K562 (cell line): ENCODE data around the gene DGCR2. TPM values are rescaled to one million over a fixed set of nuclear protein-coding genes. Genes with fewer than 3 reads are reported as not detected.

ENCODE experiments used
- CCNT2 ChIP-seq: IDR thresholded peaks from 2 replicates; pipeline ENCODE4 v1.6.1; 2011; ENCODE audit warnings: borderline replicate concordance, low read depth, mild to moderate bottlenecking, moderate library complexity, mixed read lengths, low read length; ENCODE audit not compliant: insufficient read length; ENCODE audit errors: extremely low read depth
- CUX1 ChIP-seq: fragments of 200-800 bp; sonication (Bioruptor generic); IDR thresholded peaks from 2 replicates; pipeline ENCODE4 v1.6.1; 2016; ENCODE audit warnings: missing genetic modification characterization, missing compliant biosample characterization
- E2F5 ChIP-seq: sonication (generic); formaldehyde crosslinking; IDR thresholded peaks from 2 replicates; pipeline ENCODE4 v1.8.0; 2022; ENCODE audit warnings: mild to moderate bottlenecking, missing genetic modification reagents
- FOSL1 ChIP-seq: fragments of 200-800 bp; sonication (Bioruptor generic); conservative IDR thresholded peaks from 2 replicates; pipeline ENCODE4 v1.6.1; 2016; ENCODE audit warnings: missing genetic modification characterization, missing compliant biosample characterization
- HINFP ChIP-seq: fragments of 450-650 bp; conservative IDR thresholded peaks from 2 replicates; pipeline ENCODE4 v1.6.1; 2016; ENCODE audit warnings: missing genetic modification characterization, low read depth, mild to moderate bottlenecking, control low read depth, missing compliant biosample characterization
- HLTF ChIP-seq: fragments of 450-650 bp; IDR thresholded peaks from 2 replicates; pipeline ENCODE4 v1.6.1; 2016
- SAFB ChIP-seq: fragments of 200-400 bp; formaldehyde crosslinking; IDR thresholded peaks from 2 replicates; pipeline ENCODE4 v1.6.1; 2017; ENCODE audit warnings: low read depth, low read length, borderline replicate concordance
- TBL1XR1 ChIP-seq, 2 experiments: IDR thresholded peaks; 2 replicates each; pipeline ENCODE4 v1.6.1; 2012; ENCODE audit warnings: improper control_type of control experiment in 2 of 2, low read length in 2 of 2, mild to moderate bottlenecking in 1 of 2
- TBP ChIP-seq: optimal IDR thresholded peaks from 2 replicates; pipeline ENCODE3; 2011; ENCODE audit warnings: low read depth, low read length, improper control_type of control experiment
- ZC3H8 ChIP-seq: fragments of 450-650 bp; IDR thresholded peaks from 2 replicates; pipeline ENCODE4 v1.6.1; 2017
- ZNF57 ChIP-seq: fragments of 450-650 bp; formaldehyde crosslinking; IDR thresholded peaks from 2 replicates; pipeline ENCODE4 v1.4.0; 2020; ENCODE audit warnings: mild to moderate bottlenecking, moderate library complexity
- ZNF696 ChIP-seq: fragments of 250-450 bp; sonication (Bioruptor Pico); conservative IDR thresholded peaks from 2 replicates; pipeline ENCODE4 v1.4.0; 2020; ENCODE audit warnings: mild to moderate bottlenecking, moderate library complexity
- polyA plus RNA-seq, 8 experiments: library from polyadenylated mRNA; depleted of rRNA in 4 of 8; stranded (reverse) in 5 of 8; unstranded in 3 of 8; fragments of >200 nt; fragmentation: Nextera tagmentation in 2 of 8; fragmentation: Illumina TruSeq in 1 of 8; extraction: Ambion mirVana in 2 of 8; extraction: Trizol in 1 of 8; gene quantifications; 2 replicates each; pipeline versions ENCODE4 v1.2.1 to v1.2.3, GENCODE V29; 2011 to 2014; ENCODE audit warnings: inconsistent platforms in 1 of 8, missing spikeins in 1 of 8
- total RNA-seq, 7 experiments: library from RNA; depleted of rRNA in 6 of 7; stranded (reverse); fragments of >200 nt in 6 of 7; fragmentation: Illumina TruSeq in 2 of 7; extraction: Trizol in 2 of 7; gene quantifications; 2 replicates each; pipeline versions ENCODE4 v1.2.1 to v1.2.3, GENCODE V29; 2011 to 2021; ENCODE audit warnings: low replicate concordance in 1 of 7
- TF ChIP-seq, protein P1 (sequence below): fragments of 250-450 bp; sonication (Bioruptor Pico); IDR thresholded peaks from 2 replicates; pipeline ENCODE4 v1.8.0; 2022; ENCODE audit warnings: inconsistent platforms
- TF ChIP-seq, protein P2 (sequence below): fragments of 450-650 bp; IDR thresholded peaks from 2 replicates; pipeline ENCODE4 v1.7.1; 2018; ENCODE audit warnings: mild to moderate bottlenecking, low read depth; ENCODE audit not compliant: partially characterized antibody

DGCR2 gene
- total and polyA plus RNA-seq, 9 of the 15 experiments (the other 6 are each of a cell fraction or from before 2014, with no cell fraction given): 0.69 to 101 (median 56.4) TPM

- TF ChIP-seq ZC3H8 (no peak), HINFP (tag) (no peak), ZNF696 (peak; percentile 62; the same call in 1 of the 2 replicates), E2F5 (CRISPR knock-in tag) (peak; percentile 79; the same call in 1 of the 2 replicates), ZNF57 (no peak), TBP (no peak), HLTF (no peak), CCNT2 (no peak), SAFB (no peak), FOSL1 (peak; percentile 75), CUX1 (CRISPR knock-in tag) (peak; percentile 55; the same call in 1 of the 2 replicates), TBL1XR1 (IDR thresholded peaks at IDR 0.05; ENCODE audit: low read length in 2 of 2) (peak; percentile 93; a peak in 3 of 4 replicates)
- TF ChIP-seq, protein P1, sequence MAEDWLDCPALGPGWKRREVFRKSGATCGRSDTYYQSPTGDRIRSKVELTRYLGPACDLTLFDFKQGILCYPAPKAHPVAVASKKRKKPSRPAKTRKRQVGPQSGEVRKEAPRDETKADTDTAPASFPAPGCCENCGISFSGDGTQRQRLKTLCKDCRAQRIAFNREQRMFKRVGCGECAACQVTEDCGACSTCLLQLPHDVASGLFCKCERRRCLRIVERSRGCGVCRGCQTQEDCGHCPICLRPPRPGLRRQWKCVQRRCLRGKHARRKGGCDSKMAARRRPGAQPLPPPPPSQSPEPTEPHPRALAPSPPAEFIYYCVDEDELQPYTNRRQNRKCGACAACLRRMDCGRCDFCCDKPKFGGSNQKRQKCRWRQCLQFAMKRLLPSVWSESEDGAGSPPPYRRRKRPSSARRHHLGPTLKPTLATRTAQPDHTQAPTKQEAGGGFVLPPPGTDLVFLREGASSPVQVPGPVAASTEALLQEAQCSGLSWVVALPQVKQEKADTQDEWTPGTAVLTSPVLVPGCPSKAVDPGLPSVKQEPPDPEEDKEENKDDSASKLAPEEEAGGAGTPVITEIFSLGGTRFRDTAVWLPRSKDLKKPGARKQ (CRISPR knock-in tag): no peak
- TF ChIP-seq, protein P2, sequence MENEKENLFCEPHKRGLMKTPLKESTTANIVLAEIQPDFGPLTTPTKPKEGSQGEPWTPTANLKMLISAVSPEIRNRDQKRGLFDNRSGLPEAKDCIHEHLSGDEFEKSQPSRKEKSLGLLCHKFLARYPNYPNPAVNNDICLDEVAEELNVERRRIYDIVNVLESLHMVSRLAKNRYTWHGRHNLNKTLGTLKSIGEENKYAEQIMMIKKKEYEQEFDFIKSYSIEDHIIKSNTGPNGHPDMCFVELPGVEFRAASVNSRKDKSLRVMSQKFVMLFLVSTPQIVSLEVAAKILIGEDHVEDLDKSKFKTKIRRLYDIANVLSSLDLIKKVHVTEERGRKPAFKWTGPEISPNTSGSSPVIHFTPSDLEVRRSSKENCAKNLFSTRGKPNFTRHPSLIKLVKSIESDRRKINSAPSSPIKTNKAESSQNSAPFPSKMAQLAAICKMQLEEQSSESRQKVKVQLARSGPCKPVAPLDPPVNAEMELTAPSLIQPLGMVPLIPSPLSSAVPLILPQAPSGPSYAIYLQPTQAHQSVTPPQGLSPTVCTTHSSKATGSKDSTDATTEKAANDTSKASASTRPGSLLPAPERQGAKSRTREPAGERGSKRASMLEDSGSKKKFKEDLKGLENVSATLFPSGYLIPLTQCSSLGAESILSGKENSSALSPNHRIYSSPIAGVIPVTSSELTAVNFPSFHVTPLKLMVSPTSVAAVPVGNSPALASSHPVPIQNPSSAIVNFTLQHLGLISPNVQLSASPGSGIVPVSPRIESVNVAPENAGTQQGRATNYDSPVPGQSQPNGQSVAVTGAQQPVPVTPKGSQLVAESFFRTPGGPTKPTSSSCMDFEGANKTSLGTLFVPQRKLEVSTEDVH: peak; percentile 86
These were observed 12.8 kb downstream of the DGCR2 start (continued) for GRCh38 chr22:19109198-19110063.
